Mesenchymal stem cell (in vitro differentiated cells and primary cell): ENCODE data around the gene LY6G5C.
A peak's percentile ranks its signal among the peaks of the same experiment; 100 is the strongest.

ENCODE experiments used
- DNase-seq: peaks from one replicate; pipeline ENCODE4 v3.0.0-alpha.2; 2013
- H2AFZ ChIP-seq: one replicate; pipeline ENCODE4 v1.6.1; 2013; ENCODE audit warnings: low read depth, mild to moderate bottlenecking, control low read depth, inconsistent platforms, low read length, moderate library complexity
- H2AK5ac ChIP-seq: 2 replicates; pipeline ENCODE4 v1.6.1; 2013; ENCODE audit warnings: low read length, moderate library complexity, mild to moderate bottlenecking, inconsistent platforms; ENCODE audit not compliant: severe bottlenecking
- H2BK120ac ChIP-seq: one replicate; pipeline ENCODE4 v1.6.1; 2013; ENCODE audit warnings: low read depth, mild to moderate bottlenecking, inconsistent platforms, low read length, moderate library complexity
- H2BK12ac ChIP-seq, 2 experiments: one replicate each; pipeline ENCODE4 v1.6.1; 2013; ENCODE audit warnings: inconsistent platforms in 2 of 2, low read length in 2 of 2, mild to moderate bottlenecking in 2 of 2, moderate library complexity in 2 of 2, control low read depth in 1 of 2
- H2BK15ac ChIP-seq: one replicate; pipeline ENCODE4 v1.6.1; 2013; ENCODE audit warnings: mild to moderate bottlenecking, low read depth, inconsistent platforms; ENCODE audit not compliant: poor library complexity, severe bottlenecking
- H2BK5ac ChIP-seq: 2 replicates; pipeline ENCODE4 v1.6.1; 2013; ENCODE audit warnings: low read depth, mild to moderate bottlenecking, low read length, control low read depth, inconsistent platforms; ENCODE audit not compliant: poor library complexity, severe bottlenecking
- H3K14ac ChIP-seq, 2 experiments: one replicate each; pipeline ENCODE4 v1.6.1; 2013; ENCODE audit warnings: inconsistent platforms in 2 of 2, low read length in 2 of 2, control low read depth in 1 of 2, mild to moderate bottlenecking in 1 of 2, moderate library complexity in 1 of 2
- H3K18ac ChIP-seq, 2 experiments: one replicate each; pipeline ENCODE4 v1.6.1; 2013; ENCODE audit warnings: inconsistent platforms in 2 of 2, low read length in 2 of 2, control low read depth in 1 of 2, low read depth in 1 of 2, mild to moderate bottlenecking in 1 of 2
- H3K23ac ChIP-seq, 2 experiments: one replicate each; pipeline ENCODE4 v1.6.1; 2013; ENCODE audit warnings: inconsistent platforms in 2 of 2, low read length in 2 of 2, mild to moderate bottlenecking in 2 of 2, moderate library complexity in 2 of 2, control low read depth in 1 of 2
- H3K27ac ChIP-seq: 2 replicates; pipeline ENCODE4 v1.5.1; 2013; ENCODE audit warnings: mild to moderate bottlenecking, moderate library complexity, low read length, control low read depth, inconsistent platforms; ENCODE audit not compliant: poor library complexity, severe bottlenecking
- H3K27me3 ChIP-seq, 2 experiments: 2 replicates each; pipeline versions ENCODE4 v1.6.1 to v1.7.0; 2013; ENCODE audit warnings: low read length in 2 of 2, mild to moderate bottlenecking in 2 of 2, moderate library complexity in 2 of 2, control low read depth in 1 of 2, inconsistent platforms in 1 of 2; ENCODE audit not compliant: control insufficient read depth in 1 of 2, insufficient read depth in 1 of 2
- H3K36me3 ChIP-seq, 2 experiments: 2 replicates each; pipeline versions ENCODE4 v1.6.1 to v1.7.0; 2013; ENCODE audit warnings: low read length in 2 of 2, control low read depth in 1 of 2, inconsistent platforms in 1 of 2, low read depth in 1 of 2, mild to moderate bottlenecking in 1 of 2; ENCODE audit not compliant: insufficient read depth in 2 of 2, control insufficient read depth in 1 of 2
- H3K4ac ChIP-seq, 2 experiments: one replicate each; pipeline ENCODE4 v1.6.1; 2013; ENCODE audit warnings: inconsistent platforms in 2 of 2, low read length in 2 of 2, mild to moderate bottlenecking in 2 of 2, moderate library complexity in 2 of 2, control low read depth in 1 of 2, low read depth in 1 of 2
- H3K4me1 ChIP-seq: 2 replicates; pipeline ENCODE4 v1.6.1; 2013; ENCODE audit warnings: low read depth, low read length, control low read depth; ENCODE audit not compliant: control insufficient read depth, insufficient read depth
- H3K4me2 ChIP-seq: 2 replicates; pipeline ENCODE4 v1.6.1; 2013; ENCODE audit warnings: low read length, mild to moderate bottlenecking, inconsistent platforms; ENCODE audit not compliant: poor library complexity, severe bottlenecking
- H3K4me3 ChIP-seq, 2 experiments: 2 replicates each; pipeline versions ENCODE4 v1.5.1 to v1.7.0; 2013; ENCODE audit warnings: low read length in 2 of 2, mild to moderate bottlenecking in 2 of 2, control low read depth in 1 of 2, low read depth in 1 of 2; ENCODE audit not compliant: insufficient read depth in 1 of 2
- H3K79me1 ChIP-seq: replicated peaks from 2 replicates; pipeline ENCODE4 v1.6.1; 2013; ENCODE audit warnings: mild to moderate bottlenecking, control low read depth, low read length, inconsistent platforms; ENCODE audit not compliant: poor library complexity, severe bottlenecking
- H3K9ac ChIP-seq: 2 replicates; pipeline ENCODE4 v1.7.0; 2013; ENCODE audit warnings: mild to moderate bottlenecking, low read length, moderate library complexity
- H3K9me3 ChIP-seq: 2 replicates; pipeline ENCODE4 v1.7.0; 2013; ENCODE audit warnings: mild to moderate bottlenecking, low read length; ENCODE audit not compliant: control insufficient read depth
- H4K8ac ChIP-seq: one replicate; pipeline ENCODE4 v1.6.1; 2013; ENCODE audit warnings: inconsistent platforms, mild to moderate bottlenecking, low read length, moderate library complexity
- H4K91ac ChIP-seq: one replicate; pipeline ENCODE4 v1.6.1; 2013; ENCODE audit warnings: mild to moderate bottlenecking, low read length, inconsistent platforms
- WGBS: methylation state at CpG from one replicate; pipeline ENCODE4 v1.1.7; 2013; ENCODE audit warnings: mixed read lengths; 5-methylcytosine and 5-hydroxymethylcytosine counted together

LY6G5C gene

DNA sequence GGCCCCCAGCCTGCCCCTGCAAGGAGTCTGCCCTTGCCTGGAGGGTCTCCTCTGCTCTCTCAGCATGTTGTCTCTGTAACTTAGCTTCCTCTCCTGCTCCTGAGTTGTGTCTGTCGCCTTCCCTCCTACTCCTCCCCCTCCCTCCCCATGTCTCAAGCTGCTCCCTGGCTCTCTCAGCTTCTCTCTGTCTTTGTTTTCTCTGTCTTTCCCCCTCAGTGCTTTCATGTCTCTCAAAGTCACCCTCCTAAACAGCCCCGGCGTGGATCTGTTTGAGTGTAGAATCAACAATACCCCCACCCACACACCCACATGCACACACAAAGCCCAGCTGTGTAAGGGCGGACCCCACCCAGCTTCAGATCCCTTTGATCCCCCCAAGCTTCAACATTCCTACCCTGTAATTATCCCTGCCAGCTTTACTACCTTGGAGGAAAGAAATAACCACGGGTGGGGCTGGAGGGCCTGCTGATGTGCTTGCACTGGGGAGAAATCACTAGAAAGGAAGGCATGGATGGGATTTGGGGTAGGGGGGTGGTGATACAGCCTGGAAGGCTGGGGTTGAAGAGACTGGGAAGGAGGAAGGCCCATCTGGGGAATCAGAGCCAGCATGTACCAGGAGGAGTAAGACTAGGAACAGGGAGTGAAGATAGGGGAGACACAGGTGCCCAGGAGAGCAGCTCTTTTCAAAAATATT, 33.3 kb upstream of the LY6G5C start:
- Histone ChIP-seq H3K18ac (peak overlapping the region in 1 of 2 experiments; percentile 50), H3K4ac (peak overlapping the region in 1 of 2 experiments; percentile 43), H3K23ac (peak overlapping the region in 1 of 2 experiments; percentile 14), H2BK5ac (no peak overlapping the region), H4K91ac (no peak overlapping the region), H3K27ac (no peak overlapping the region), H3K79me1 (no peaks in the 10 kb centered on the region), H2BK12ac (peak overlapping the region in 1 of 2 experiments; percentile 15), H2AFZ (peak overlapping the region; percentile 78), H3K36me3 (peaks cover 0 to 3% of the 10 kb centered on the region in 2 experiments), H3K4me3 (no peak overlapping the region), H2BK15ac (no peak overlapping the region), H4K8ac (peak overlapping the region; percentile 84), H3K9ac (no peak overlapping the region), H2AK5ac (no peak overlapping the region), H3K9me3 (no peaks in the 10 kb centered on the region), H3K14ac (no peak overlapping the region), H3K4me2 (no peak overlapping the region), H3K4me1 (peaks cover 4% of the 10 kb centered on the region), H3K27me3 (peaks cover 38 to 41% of the 10 kb centered on the region in 2 experiments), H2BK120ac (no peak overlapping the region)
- DNase-seq = no peak
- 25% methylated on average over 5 of the region's 5 CpGs for WGBS

DNA sequence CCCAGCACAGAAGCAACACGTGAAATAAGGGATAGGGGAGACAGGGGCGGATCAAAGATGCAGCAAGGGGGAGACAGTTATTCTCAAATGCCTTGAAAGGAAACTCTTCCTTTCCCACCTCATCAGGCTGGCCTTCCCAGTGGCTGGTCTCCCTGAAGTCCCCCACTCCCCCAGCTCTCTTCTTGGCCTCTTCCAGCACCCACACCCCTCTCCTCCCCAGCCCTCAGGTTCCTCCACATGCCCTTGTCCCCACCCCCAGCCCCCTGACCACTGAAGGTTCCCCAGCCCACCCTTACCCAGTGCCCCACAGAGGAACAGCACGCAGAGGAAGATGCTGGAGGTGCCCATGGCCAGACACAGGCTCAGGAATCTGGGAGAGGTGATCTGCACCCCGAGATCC, 32.6 kb upstream of the LY6G5C start:
- Histone ChIP-seq H2BK15ac (no peak overlapping the region), H4K8ac (no peak overlapping the region), H3K18ac (no peak overlapping the region), H3K4me2 (no peak overlapping the region), H2AK5ac (no peak overlapping the region), H3K27ac (no peak overlapping the region), H4K91ac (no peak overlapping the region), H3K23ac (no peak overlapping the region), H2BK12ac (no peak overlapping the region), H3K27me3 (peaks cover 38 to 41% of the 10 kb centered on the region in 2 experiments), H2BK120ac (no peak overlapping the region), H3K36me3 (peaks cover 0 to 3% of the 10 kb centered on the region in 2 experiments), H3K4me3 (no peak overlapping the region), H3K9me3 (no peaks in the 10 kb centered on the region), H3K4ac (no peak overlapping the region), H3K9ac (no peak overlapping the region), H2AFZ (no peak overlapping the region), H3K4me1 (peaks cover 4% of the 10 kb centered on the region), H3K14ac (no peak overlapping the region), H3K79me1 (no peaks in the 10 kb centered on the region), H2BK5ac (no peak overlapping the region)
- DNase-seq = no peak
- 47% methylated on average over 4 of the region's 4 CpGs for WGBS

DNA sequence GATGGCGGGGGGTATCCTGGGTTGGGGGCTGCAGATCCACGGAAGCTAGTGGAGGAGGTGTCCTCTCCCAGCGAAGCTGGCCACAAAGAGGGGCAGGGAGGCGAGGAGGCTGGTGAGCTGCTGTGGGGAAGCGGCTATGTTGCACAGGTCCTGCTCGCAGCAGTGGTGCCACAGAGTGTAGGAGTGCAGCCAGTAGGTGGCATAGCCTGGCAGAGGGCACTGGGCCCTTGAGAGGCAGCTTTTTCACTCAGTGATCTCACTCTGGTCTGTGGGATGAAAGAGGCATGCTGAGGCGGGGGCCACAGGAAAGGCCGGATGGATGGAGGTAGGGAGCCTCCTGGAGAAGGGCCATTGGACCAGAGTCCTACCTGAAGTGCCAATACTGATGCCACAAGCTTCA, 31.4 kb upstream of the LY6G5C start:
- H3K4me1 ChIP-seq = peaks cover 4% of the 10 kb centered on the region
- no peak overlapping the region for H3K4me2 ChIP-seq
- no peak overlapping the region for H4K8ac ChIP-seq
- no peak overlapping the region for H2BK15ac ChIP-seq
- H2BK120ac ChIP-seq = no peak overlapping the region
- no peaks in the 10 kb centered on the region for H3K79me1 ChIP-seq
- WGBS = 93% methylated on average over 8 of the region's 8 CpGs
- H3K36me3 ChIP-seq = peaks cover 0 to 3% of the 10 kb centered on the region in 2 experiments
- H2AFZ ChIP-seq = no peak overlapping the region
- H2BK12ac ChIP-seq = no peak overlapping the region
- no peak overlapping the region for H2BK5ac ChIP-seq
- no peak for DNase-seq
- no peak overlapping the region for H3K18ac ChIP-seq
- H3K4ac ChIP-seq = no peak overlapping the region
- no peak overlapping the region for H3K27ac ChIP-seq
- no peak overlapping the region for H4K91ac ChIP-seq
- H3K9me3 ChIP-seq = no peaks in the 10 kb centered on the region
- H3K27me3 ChIP-seq = peaks cover 38 to 41% of the 10 kb centered on the region in 2 experiments
- H3K4me3 ChIP-seq = no peak overlapping the region
- H3K9ac ChIP-seq = no peak overlapping the region
- H3K23ac ChIP-seq = no peak overlapping the region
- H3K14ac ChIP-seq = no peak overlapping the region
- H2AK5ac ChIP-seq = no peak overlapping the region

DNA sequence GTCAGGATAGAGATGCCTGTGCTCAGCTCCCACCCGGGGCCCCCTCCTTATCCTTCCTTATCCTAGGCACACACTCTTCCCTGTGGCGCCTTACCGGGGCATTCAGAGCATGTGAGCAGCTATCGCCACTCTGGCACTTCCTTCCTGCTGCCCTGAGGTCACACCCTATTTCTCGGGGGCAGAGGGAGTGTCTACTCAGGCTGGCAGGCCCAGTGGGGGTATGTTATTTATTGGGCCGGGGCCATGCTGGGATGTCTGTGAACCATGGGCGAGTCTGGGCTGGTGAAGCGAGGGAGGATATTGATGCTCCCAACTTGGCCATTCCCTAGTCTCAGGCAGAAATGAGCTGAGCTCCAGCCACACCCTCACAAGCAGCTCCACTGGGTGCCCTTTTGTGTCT, 30.4 kb upstream of the LY6G5C start:
- H2BK12ac ChIP-seq = no peak overlapping the region
- 86% methylated on average over 8 of the region's 8 CpGs for WGBS

More for the DNA sequence above, 30.4 kb upstream of the LY6G5C start:
- Histone ChIP-seq H3K36me3 (peaks cover 0 to 3% of the 10 kb centered on the region in 2 experiments), H2BK15ac (no peak overlapping the region), H3K4ac (no peak overlapping the region), H3K23ac (peak overlapping the region in 1 of 2 experiments; percentile 29), H2AK5ac (no peak overlapping the region), H4K91ac (no peak overlapping the region), H2AFZ (no peak overlapping the region), H3K27ac (no peak overlapping the region), H3K18ac (no peak overlapping the region), H3K27me3 (peaks cover 38 to 41% of the 10 kb centered on the region in 2 experiments), H3K4me3 (no peak overlapping the region), H2BK5ac (no peak overlapping the region), H2BK120ac (no peak overlapping the region), H3K79me1 (no peaks in the 10 kb centered on the region), H3K4me1 (peaks cover 4% of the 10 kb centered on the region), H4K8ac (no peak overlapping the region), H3K9me3 (no peaks in the 10 kb centered on the region), H3K14ac (no peak overlapping the region), H3K4me2 (no peak overlapping the region), H3K9ac (no peak overlapping the region)
- no peak for DNase-seq
